ENCODE measurements around the gene YBX2. TPM values are rescaled to one million over a fixed set of nuclear protein-coding genes. Genes with fewer than 3 reads are reported as not detected.

The YBX2 gene
- total and polyA plus RNA-seq, 5 donors, result 1.4 to 5.3 (median 1.9) TPM

DNA sequence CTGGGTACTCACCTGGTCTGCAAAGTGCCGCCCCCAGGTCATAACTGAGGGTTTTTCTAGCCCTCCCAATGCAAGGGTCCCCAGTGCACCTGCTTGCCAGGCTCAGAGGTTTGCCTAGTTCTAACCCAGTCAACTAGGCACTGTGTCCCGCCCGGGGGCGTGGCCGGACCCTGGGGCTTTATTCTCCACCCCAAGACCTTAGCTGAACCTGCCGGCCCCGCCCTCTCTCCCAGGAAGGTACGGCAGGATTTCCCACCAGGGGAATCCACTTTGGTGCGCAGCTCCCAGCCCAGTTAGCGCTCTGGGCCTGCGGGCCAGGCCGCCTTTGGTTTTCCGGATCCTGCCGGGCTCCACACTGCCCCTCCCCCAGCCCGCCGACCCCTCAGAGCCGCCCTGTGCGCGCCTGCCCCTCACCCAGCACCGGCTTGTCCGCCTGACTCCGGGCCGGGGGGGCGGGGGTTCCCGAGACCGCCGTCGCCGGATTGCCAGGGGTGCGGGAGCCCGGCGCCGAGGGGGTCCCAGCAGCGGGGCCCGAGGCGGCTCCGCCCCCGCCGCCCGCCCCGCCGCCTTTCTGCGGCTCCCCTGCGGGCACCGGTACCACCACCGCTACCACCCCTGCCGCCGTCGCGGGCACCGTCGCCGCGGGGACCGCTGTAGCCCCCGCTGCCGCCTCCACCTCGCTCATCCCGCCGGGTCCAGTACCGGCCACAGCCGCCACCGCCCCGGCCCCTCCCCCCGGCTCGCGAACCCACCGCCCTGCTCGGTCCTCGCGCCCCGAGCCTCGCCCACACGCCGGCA is 424 bp downstream of the YBX2 start:
- Histone ChIP-seq H3K27me3 (ENCODE audit: control insufficient read depth, insufficient read depth) (no peaks in the 10 kb centered on the region), H3K4me1 (ENCODE audit: control insufficient read depth, insufficient read depth, low read length) (peaks cover 12% of the 10 kb centered on the region), H3K27ac (ENCODE audit: low read length) (no peak overlapping the region), H3K4me3 (ENCODE audit: low read length) (peak overlapping the region; percentile 34), H3K9me3 (ENCODE audit: control insufficient read depth, low read length) (no peaks in the 10 kb centered on the region)
- DNase-seq (peak in 2 of 3 donors; percentile 54 to 78), ATAC-seq (no peak)
- 6% methylated on average over 74 of the region's 75 CpGs for WGBS
- intact Hi-C loops (cut with DNase I), result loop anchor here in 1 of 4 donors (10.0 kb wide), 1 partner anchor 51 kb away; no protein-coding TSS in a partner anchor

DNA sequence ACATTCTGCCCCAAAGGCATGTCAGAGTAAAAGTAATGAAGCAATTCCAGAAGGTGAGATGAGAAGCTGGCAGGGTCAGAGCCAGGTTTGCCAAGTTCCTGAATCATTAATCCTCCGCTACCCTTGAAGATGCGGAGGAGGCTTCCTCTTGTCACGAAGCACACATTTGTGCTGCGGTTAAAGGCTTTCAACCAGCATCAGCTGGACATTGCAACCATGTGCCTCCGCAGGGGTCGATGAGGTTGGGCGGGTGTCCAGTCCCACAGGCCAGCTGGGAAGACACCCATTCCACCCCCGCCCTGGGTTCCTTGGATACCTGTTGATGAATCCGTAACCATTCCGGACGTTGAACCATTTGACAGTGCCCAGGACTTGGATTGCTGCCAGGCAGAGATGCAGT is 1.3 kb downstream of the YBX2 start:
- intact Hi-C loops (cut with DNase I), result loop anchor here in 1 of 4 donors (10.0 kb wide), 1 partner anchor 52 kb away; no protein-coding TSS in a partner anchor
- H3K4me3 ChIP-seq (ENCODE audit: low read length), result no peak overlapping the region
- no peaks in the 10 kb centered on the region for H3K27me3 ChIP-seq (ENCODE audit: control insufficient read depth, insufficient read depth)
- no peak overlapping the region for H3K27ac ChIP-seq (ENCODE audit: low read length)
- no peaks in the 10 kb centered on the region for H3K9me3 ChIP-seq (ENCODE audit: control insufficient read depth, low read length)
- peaks cover 12% of the 10 kb centered on the region for H3K4me1 ChIP-seq (ENCODE audit: control insufficient read depth, insufficient read depth, low read length)
- no peak for ATAC-seq
- WGBS, result 72% methylated on average over 11 of the region's 11 CpGs
- peak in 2 of 3 donors; percentile 41 to 57 for DNase-seq

DNA sequence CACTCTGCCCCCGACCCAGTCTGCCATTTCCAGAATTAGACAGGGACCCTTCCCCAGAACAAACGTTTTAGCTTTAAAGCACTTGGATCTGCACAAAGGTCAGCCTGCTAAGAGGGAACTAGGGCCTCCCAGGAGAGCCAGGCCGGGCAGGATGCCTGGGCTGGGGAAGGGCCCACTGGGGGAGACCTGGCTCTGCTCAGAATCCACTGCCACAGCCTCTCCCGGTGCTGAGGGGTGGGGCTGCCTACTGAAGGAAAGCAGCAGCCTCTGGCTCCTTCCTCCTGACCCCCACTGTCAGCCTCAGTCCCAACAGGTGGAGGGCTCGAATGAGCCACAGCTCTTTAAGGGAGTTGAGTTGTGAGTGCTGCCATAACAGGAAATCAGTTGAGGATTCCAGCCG is 1.7 kb downstream of the YBX2 start:
- WGBS, result 20% methylated on average over 6 of the region's 6 CpGs
- no peaks in the 10 kb centered on the region for H3K9me3 ChIP-seq (ENCODE audit: control insufficient read depth, low read length)
- H3K4me1 ChIP-seq (ENCODE audit: control insufficient read depth, insufficient read depth, low read length), result peaks cover 12% of the 10 kb centered on the region
- H3K27me3 ChIP-seq (ENCODE audit: control insufficient read depth, insufficient read depth), result no peaks in the 10 kb centered on the region
- intact Hi-C loops (cut with DNase I), result loop anchor here in 1 of 4 donors (10.0 kb wide), 1 partner anchor 52 kb away; no protein-coding TSS in a partner anchor
- DNase-seq, result peak in 1 of 3 donors; percentile 79
- no peak overlapping the region for H3K4me3 ChIP-seq (ENCODE audit: low read length)
- H3K27ac ChIP-seq (ENCODE audit: low read length), result no peak overlapping the region
- ATAC-seq, result no peak

DNA sequence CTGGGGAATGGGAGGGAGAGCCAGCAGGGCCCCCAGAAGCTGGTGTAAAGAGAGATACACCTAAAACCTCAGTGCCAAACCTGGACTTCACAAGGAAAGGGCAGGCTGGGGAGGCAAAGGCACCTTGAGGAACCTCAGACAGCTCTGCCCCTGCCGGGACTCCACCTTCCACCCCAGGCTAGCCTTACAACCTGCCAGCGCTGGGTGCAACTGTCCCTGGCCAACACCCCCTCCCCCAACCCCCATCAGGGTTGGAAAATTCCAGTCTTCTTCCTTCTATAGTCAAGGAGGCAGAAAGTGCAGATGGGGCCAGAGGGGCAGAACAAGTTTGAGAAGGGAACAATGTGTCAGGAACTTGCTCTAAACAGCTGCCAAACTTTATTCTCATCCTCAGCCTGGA is 2.2 kb downstream of the YBX2 start:
- Histone ChIP-seq H3K4me1 (ENCODE audit: control insufficient read depth, insufficient read depth, low read length) (peaks cover 12% of the 10 kb centered on the region), H3K9me3 (ENCODE audit: control insufficient read depth, low read length) (no peaks in the 10 kb centered on the region), H3K27me3 (ENCODE audit: control insufficient read depth, insufficient read depth) (no peaks in the 10 kb centered on the region), H3K4me3 (ENCODE audit: low read length) (no peak overlapping the region), H3K27ac (ENCODE audit: low read length) (no peak overlapping the region)
- ATAC-seq, result no peak
- WGBS, result 87% methylated on average over 2 of the region's 2 CpGs
- DNase-seq, result no peak
- intact Hi-C loops (cut with DNase I), result loop anchor here in 1 of 4 donors (10.0 kb wide), 1 partner anchor 53 kb away; no protein-coding TSS in a partner anchor

DNA sequence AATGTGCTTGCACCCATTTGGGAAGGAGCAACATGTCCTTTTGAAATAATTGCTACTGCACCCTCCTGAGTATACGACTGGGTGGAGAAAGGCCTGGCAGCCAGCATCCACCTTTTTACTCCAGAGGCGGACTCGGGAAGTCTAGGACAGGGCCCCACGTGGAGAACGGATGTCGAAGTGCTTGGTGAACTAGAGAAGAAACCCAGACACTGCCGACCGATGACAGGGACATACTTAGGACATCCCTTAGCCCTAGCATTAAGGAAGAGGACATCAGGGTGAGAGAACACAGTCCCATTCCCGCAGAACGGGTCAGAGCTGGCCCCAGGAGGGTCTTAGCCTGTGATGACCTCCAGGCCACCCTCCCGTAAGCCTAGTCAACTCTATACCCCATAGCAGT is 3.8 kb downstream of the YBX2 start:
- H3K4me3 ChIP-seq (ENCODE audit: low read length), result no peak overlapping the region
- DNase-seq, result no peak
- intact Hi-C loops (cut with DNase I), result loop anchor here in 1 of 4 donors (10.0 kb wide), 1 partner anchor 54 kb away; no protein-coding TSS in a partner anchor
- H3K27ac ChIP-seq (ENCODE audit: low read length), result peak overlapping the region; percentile 30
- peak in 1 of 2 donors; percentile 3 for ATAC-seq
- no peaks in the 10 kb centered on the region for H3K9me3 ChIP-seq (ENCODE audit: control insufficient read depth, low read length)
- peaks cover 6% of the 10 kb centered on the region for H3K4me1 ChIP-seq (ENCODE audit: control insufficient read depth, insufficient read depth, low read length)
- 57% methylated on average over 11 of the region's 11 CpGs for WGBS
- H3K27me3 ChIP-seq (ENCODE audit: control insufficient read depth, insufficient read depth), result no peaks in the 10 kb centered on the region

DNA sequence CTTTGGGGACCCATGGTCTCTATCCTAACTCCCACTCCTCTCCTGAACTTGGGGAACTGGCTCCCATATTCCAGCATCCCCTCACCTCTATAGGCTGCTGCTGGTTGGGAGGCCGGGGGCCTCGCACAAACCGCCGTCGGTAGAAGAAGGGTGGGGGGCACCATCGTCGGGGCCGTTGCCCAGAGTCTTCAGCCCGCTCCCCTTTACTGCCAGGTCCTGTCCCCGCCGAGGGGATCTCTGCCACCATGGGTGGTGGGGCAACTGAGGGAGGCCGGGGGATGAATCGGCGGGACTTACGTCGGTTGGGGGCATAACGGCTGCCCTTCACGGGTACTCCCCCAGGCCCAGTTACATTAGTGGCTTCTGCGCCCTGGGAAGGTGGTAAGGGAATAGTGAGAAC is 4.3 kb downstream of the YBX2 start:
- intact Hi-C loops (cut with DNase I), result loop anchor here in 1 of 4 donors (10.0 kb wide), 1 partner anchor 55 kb away; no protein-coding TSS in a partner anchor
- Histone ChIP-seq H3K4me3 (ENCODE audit: low read length) (no peak overlapping the region), H3K27me3 (ENCODE audit: control insufficient read depth, insufficient read depth) (no peaks in the 10 kb centered on the region), H3K9me3 (ENCODE audit: control insufficient read depth, low read length) (no peaks in the 10 kb centered on the region), H3K27ac (ENCODE audit: low read length) (no peak overlapping the region), H3K4me1 (ENCODE audit: control insufficient read depth, insufficient read depth, low read length) (peaks cover 4% of the 10 kb centered on the region)
- no peak for DNase-seq
- WGBS, result 86% methylated on average over 19 of the region's 19 CpGs
- ATAC-seq, result peak in 1 of 2 donors; percentile 1

DNA sequence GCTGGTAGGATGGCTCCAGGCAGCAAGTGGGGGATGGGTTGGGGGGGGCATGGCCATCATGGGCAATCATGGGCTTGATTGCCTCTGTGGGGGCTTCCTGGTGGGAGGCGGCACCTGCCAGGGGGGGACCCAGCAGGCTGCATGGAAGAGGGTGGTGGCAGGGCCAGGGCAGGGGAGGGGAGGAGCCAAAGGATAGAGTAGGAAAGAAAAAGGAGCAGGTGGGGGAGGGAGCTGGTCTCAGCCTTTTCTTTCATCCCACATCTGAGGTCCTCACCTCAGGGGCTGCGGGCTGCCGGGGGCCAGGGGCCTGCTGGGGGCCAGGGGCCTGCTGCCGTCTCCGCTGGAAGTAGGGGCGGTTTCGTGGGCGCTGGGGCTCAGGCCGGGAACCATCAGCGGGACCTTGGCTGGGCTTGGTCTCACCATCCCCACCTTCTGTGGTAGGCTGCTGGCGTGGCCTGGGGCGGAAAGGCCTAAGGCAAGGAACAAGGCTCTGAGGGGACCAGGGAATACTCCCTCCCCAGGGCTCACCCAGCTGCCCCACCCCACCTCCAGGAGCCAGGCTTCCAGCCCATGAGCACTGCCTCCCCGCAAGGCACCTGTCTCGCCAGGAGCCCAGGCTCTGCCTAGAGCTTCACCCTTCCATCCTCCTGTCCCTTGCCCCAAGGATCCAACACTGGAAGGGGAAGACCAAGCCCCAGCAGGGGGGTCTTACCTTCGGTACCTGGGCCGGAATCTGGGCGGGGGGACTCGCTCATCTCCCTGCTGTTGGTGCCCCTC is 5.0 kb downstream of the YBX2 start:
- Histone ChIP-seq H3K4me1 (ENCODE audit: control insufficient read depth, insufficient read depth, low read length) (peaks cover 4% of the 10 kb centered on the region), H3K4me3 (ENCODE audit: low read length) (no peak overlapping the region), H3K27ac (ENCODE audit: low read length) (no peak overlapping the region), H3K9me3 (ENCODE audit: control insufficient read depth, low read length) (no peaks in the 10 kb centered on the region), H3K27me3 (ENCODE audit: control insufficient read depth, insufficient read depth) (no peaks in the 10 kb centered on the region)
- DNase-seq (peak in 1 of 3 donors; percentile 64), ATAC-seq (peak; percentile 16 to 18)
- intact Hi-C loops (cut with DNase I), result loop anchor here in 2 of 4 donors (10.0 kb wide), 1 partner anchor 55 kb away; no protein-coding TSS in a partner anchor
- 78% methylated on average over 18 of the region's 18 CpGs for WGBS

DNA sequence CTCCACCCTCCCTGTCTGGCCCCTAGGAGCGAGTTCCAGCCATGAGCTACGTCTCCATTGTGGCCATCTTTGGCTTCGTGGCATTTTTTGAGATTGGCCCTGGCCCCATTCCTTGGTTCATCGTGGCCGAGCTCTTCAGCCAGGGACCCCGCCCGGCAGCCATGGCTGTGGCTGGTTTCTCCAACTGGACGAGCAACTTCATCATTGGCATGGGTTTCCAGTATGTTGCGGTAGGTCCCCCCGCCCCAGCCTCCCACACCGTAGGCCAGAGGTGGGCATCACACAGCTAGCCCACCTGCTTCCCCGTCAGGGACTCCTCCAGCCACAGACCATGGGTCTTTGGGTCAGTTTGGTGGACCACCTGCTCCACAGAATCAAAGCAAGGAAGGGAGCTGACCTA is 8.8 kb downstream of the YBX2 start:
- Histone ChIP-seq H3K9me3 (ENCODE audit: control insufficient read depth, low read length) (no peaks in the 10 kb centered on the region), H3K4me1 (ENCODE audit: control insufficient read depth, insufficient read depth, low read length) (no peaks in the 10 kb centered on the region), H3K27ac (ENCODE audit: low read length) (no peak overlapping the region), H3K27me3 (ENCODE audit: control insufficient read depth, insufficient read depth) (no peaks in the 10 kb centered on the region), H3K4me3 (ENCODE audit: low read length) (no peak overlapping the region)
- intact Hi-C loops (cut with DNase I), result loop anchor here in 1 of 4 donors (10.0 kb wide), 1 partner anchor 59 kb away; no protein-coding TSS in a partner anchor
- ATAC-seq, result no peak
- WGBS, result 82% methylated on average over 12 of the region's 12 CpGs
- DNase-seq, result no peak

DNA sequence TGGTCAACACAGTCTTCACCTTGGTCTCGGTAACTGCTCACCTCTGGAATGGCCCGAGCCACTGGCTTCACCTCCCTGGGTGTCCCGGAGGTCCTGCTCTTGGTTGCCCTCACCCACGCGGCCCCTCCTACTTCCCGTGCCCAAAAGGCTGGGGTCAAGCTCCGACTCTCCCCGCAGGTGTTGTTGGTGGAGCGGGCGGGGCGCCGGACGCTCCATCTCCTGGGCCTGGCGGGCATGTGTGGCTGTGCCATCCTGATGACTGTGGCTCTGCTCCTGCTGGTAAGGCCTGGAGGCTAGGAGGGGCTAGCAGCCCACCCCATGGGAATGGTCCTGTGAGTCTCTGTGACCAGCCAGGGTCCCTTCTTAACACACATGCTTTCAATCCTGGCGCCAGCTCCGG is 9.5 kb downstream of the YBX2 start:
- H3K4me3 ChIP-seq (ENCODE audit: low read length), result no peak overlapping the region
- DNase-seq (peak in 1 of 3 donors; percentile 63), ATAC-seq (no peak)
- H3K4me1 ChIP-seq (ENCODE audit: control insufficient read depth, insufficient read depth, low read length), result no peaks in the 10 kb centered on the region
- 91% methylated on average over 16 of the region's 16 CpGs for WGBS
- H3K9me3 ChIP-seq (ENCODE audit: control insufficient read depth, low read length), result no peaks in the 10 kb centered on the region
- intact Hi-C loops (cut with DNase I), result loop anchor here in 1 of 4 donors (10.0 kb wide), 1 partner anchor 60 kb away; no protein-coding TSS in a partner anchor
- no peaks in the 10 kb centered on the region for H3K27me3 ChIP-seq (ENCODE audit: control insufficient read depth, insufficient read depth)
- no peak overlapping the region for H3K27ac ChIP-seq (ENCODE audit: low read length)

DNA sequence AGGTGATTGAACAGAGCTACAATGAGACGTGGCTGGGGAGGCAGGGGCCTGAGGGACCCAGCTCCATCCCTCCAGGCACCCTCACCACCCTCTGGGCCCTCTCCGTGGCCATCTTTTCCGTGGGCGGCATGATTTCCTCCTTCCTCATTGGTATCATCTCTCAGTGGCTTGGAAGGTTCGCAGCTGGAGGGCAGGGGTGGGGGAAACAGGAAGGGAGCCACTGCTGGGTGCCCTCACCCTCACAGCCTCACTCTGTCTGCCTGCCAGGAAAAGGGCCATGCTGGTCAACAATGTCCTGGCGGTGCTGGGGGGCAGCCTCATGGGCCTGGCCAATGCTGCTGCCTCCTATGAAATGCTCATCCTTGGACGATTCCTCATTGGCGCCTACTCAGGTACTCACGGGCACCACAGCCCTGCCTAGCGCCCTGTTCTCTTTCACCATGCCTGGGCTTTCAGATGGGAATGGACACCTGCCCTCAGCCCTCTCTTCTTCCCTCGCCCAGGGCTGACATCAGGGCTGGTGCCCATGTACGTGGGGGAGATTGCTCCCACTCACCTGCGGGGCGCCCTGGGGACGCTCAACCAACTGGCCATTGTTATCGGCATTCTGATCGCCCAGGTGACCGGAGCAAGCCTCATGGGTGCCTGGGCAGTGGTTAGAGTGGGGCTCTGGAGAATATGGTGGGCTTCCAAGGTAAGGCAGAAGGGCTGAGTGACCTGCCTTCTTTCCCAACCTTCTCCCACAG is 10.8 kb downstream of the YBX2 start:
- WGBS, result 80% methylated on average over 18 of the region's 18 CpGs
- DNase-seq (no peak), ATAC-seq (no peak)
- peak overlapping the region; percentile 47 for H3K4me3 ChIP-seq (ENCODE audit: low read length)
- H3K27me3 ChIP-seq (ENCODE audit: control insufficient read depth, insufficient read depth), result no peaks in the 10 kb centered on the region
- H3K27ac ChIP-seq (ENCODE audit: low read length), result peak overlapping the region; percentile 93
- H3K4me1 ChIP-seq (ENCODE audit: control insufficient read depth, insufficient read depth, low read length), result no peaks in the 10 kb centered on the region
- intact Hi-C loops (cut with DNase I), result loop anchor here in 1 of 4 donors (10.0 kb wide), 1 partner anchor 61 kb away; no protein-coding TSS in a partner anchor
- no peaks in the 10 kb centered on the region for H3K9me3 ChIP-seq (ENCODE audit: control insufficient read depth, low read length)

Data from right cardiac atrium (tissue), 5 donors.